ENCODE measurements around the gene MPST. TPM values are rescaled to one million over a fixed set of nuclear protein-coding genes. Genes with fewer than 3 reads are reported as not detected.

Gene MPST
- total RNA-seq, 2 donors from 2014 or later: 102 to 116 TPM

DNA sequence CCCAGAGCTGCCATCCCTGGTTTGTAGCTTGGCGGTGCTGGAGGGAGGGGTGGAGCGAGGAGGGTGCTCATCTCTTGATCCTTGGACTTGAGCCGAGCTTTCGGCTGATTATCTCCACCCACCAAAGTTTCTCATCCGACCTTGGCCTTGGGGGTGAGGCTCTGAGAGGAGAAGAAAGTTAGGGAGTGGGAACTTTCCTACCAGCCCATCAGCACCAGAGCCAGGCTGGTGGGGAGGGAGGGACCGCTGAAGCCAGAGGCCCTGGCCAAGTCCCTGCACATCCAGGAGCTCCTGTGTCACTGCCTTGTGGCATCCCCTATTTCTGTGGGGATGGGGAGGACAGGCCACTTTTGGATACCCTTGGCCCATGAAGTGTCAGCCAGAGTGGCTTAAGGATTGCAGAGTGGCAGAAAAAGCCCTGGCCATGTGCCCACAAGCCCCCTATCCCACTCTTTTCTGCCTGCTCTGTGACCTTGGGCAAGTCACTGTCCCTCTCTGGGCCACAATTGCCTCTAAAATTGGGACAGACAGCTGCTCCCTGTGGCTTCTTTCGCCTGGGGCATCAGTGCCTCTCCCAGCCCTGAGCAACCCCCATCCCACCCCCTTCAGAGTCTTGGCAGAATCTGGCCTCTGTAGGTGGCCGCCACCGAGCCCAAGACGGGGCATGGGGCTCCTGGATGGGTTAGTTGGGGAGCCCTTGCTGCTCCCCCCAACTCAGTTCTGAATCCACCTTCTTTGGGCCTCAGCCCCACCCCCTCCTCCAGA, 42.3 kb downstream of the MPST start:
- DNase-seq (ENCODE audit: low spot score): no peak
- H3K27ac ChIP-seq: no peak overlapping the region
- H3K4me1 ChIP-seq: no peaks in the 10 kb centered on the region
- TF ChIP-seq, protein P1, sequence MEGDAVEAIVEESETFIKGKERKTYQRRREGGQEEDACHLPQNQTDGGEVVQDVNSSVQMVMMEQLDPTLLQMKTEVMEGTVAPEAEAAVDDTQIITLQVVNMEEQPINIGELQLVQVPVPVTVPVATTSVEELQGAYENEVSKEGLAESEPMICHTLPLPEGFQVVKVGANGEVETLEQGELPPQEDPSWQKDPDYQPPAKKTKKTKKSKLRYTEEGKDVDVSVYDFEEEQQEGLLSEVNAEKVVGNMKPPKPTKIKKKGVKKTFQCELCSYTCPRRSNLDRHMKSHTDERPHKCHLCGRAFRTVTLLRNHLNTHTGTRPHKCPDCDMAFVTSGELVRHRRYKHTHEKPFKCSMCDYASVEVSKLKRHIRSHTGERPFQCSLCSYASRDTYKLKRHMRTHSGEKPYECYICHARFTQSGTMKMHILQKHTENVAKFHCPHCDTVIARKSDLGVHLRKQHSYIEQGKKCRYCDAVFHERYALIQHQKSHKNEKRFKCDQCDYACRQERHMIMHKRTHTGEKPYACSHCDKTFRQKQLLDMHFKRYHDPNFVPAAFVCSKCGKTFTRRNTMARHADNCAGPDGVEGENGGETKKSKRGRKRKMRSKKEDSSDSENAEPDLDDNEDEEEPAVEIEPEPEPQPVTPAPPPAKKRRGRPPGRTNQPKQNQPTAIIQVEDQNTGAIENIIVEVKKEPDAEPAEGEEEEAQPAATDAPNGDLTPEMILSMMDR (IDR thresholded peaks at IDR 0.05): no peak
- H3K27me3 ChIP-seq: no peaks in the 10 kb centered on the region
- H3K9me3 ChIP-seq: no peaks in the 10 kb centered on the region
- no peak overlapping the region for H3K4me3 ChIP-seq
- H3K36me3 ChIP-seq: peaks cover 37% of the 10 kb centered on the region

DNA sequence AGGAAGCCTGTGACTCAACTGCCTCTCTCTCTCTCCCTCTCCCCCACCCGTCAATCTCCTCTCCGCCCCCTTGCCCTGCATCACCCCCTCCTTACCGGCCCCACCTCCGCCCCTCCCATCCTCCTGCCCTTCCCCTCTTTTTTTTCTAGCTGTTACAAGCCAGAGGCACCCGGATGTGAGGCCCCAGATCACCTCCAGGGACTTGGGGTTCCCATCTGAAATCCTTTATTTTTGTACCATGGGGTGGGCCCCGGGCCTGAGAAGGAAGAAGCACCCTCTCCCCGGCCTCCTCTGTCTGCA, 42.8 kb downstream of the MPST start:
- Histone ChIP-seq H3K27me3 (no peaks in the 10 kb centered on the region), H3K27ac (no peak overlapping the region), H3K4me3 (no peak overlapping the region), H3K36me3 (peaks cover 32% of the 10 kb centered on the region), H3K9me3 (no peaks in the 10 kb centered on the region), H3K4me1 (no peaks in the 10 kb centered on the region)
- no peak for DNase-seq (ENCODE audit: low spot score)
- TF ChIP-seq, protein P1 (IDR thresholded peaks at IDR 0.05): no peak

DNA sequence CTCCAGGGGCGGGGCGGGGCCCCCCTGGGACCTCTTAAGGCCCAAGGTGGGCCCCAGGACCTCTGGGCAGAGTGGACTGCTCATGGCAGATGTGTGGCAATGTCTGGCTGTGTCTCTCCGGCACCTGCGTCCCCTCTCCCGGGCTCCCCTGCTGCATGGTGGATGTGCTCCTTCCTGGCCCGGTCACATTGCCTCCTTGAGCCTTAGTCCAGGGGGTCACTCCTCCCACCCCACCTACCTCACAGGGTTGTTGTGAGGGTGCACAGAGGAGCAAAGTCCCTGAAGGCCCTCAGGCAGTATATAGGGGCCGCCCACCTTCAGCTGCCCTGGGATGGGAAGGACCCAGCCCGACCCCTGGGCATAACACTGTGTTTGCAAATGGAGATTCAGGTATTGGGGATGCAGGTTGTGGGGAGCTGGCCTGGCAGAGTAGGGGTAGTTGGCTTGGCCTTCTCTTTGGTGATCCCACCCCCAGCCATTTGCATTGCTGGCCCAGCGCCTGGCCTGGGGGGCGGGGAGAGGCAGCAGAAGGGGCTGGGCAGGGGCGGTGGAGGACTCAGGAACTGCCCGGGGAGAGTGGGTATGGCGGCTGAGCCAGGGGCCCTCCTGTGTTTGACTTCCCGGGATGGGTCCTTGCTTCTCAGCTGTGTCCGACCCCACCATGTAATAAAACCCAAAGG, 43.3 kb downstream of the MPST start:
- no peaks in the 10 kb centered on the region for H3K9me3 ChIP-seq
- H3K27me3 ChIP-seq: no peaks in the 10 kb centered on the region
- no peak overlapping the region for H3K4me3 ChIP-seq
- no peaks in the 10 kb centered on the region for H3K4me1 ChIP-seq
- peaks cover 27% of the 10 kb centered on the region for H3K36me3 ChIP-seq
- TF ChIP-seq, protein P1 (IDR thresholded peaks at IDR 0.05): no peak
- no peak overlapping the region for H3K27ac ChIP-seq
- no peak for DNase-seq (ENCODE audit: low spot score)

DNA sequence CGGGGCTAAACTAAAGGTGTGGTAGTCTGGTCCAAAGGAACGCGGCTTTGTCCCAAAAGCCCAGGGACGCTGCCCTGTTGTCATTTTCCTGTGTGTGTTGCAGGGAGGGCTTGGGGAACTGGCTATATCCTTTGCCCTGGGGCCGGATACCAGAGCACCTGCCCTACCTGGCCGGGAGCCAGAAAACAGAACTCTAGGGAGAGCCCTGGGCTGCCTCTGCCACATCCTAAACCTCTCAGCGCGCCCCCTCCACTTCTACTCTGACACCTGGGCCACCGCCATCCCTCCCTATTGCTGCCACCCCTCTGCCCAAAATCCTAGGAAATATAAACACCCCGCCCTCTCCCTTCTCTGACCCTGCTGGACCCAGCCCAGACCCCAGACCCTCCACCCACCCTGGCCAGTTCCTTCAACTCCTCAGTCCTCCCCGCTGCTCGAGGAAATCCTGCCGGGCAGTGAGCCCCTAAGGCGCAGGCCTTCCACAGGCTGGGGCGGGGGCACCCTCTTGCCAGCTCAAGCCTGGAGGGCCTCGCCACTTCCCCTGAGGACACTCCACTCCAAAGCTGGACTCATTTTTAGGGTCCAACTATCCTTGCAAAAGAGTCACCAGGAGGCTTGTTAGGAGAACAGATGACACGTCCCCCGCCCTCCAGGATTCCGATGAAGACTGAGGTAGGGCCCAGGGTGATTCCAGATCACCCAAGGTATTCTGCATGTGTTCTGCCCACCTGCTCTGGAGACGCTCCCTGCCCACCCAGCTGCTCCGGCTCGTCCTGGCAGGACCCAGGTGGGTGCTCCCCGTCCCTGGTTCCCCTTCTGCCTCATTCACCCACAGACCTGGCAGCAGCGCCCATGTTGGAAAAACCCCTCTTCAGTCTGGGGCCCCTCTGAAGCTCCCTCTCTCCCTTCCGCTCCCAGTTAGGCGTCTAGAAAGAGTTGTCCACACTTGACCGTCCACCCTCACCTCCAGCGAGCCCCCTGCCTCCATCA, 44.2 kb downstream of the MPST start:
- Histone ChIP-seq H3K27me3 (peaks cover 0 to 6% of the 10 kb centered on the region in 2 donors), H3K27ac (no peak overlapping the region), H3K4me3 (no peak overlapping the region), H3K4me1 (no peaks in the 10 kb centered on the region), H3K36me3 (peaks cover 20% of the 10 kb centered on the region), H3K9me3 (no peaks in the 10 kb centered on the region)
- DNase-seq (ENCODE audit: low spot score): no peak
- TF ChIP-seq, protein P1 (IDR thresholded peaks at IDR 0.05): no peak

DNA sequence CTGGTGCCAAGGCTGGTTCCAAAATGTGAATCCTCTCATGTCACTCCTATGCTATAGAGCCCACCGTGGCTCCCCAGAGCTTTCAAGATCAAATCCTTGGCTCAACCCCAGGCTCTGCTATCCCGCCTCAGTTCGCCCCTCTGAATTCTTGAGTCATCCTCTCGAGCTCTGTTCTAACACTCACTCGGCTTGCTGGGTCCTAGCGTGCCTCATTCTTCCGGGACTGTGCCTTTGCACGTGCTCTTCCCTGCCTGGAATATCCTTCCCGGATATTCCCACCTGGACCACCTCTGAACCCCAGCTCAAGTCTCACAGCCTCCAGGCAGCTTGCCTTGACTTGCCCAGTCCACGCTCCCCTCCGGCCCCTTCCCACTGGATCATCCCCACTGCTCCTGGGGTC, 45.0 kb downstream of the MPST start:
- Histone ChIP-seq H3K4me1 (no peaks in the 10 kb centered on the region), H3K9me3 (no peaks in the 10 kb centered on the region), H3K4me3 (no peak overlapping the region), H3K27me3 (peaks cover 0 to 14% of the 10 kb centered on the region in 2 donors), H3K27ac (no peak overlapping the region), H3K36me3 (peaks cover 16% of the 10 kb centered on the region)
- TF ChIP-seq, protein P1 (IDR thresholded peaks at IDR 0.05): no peak
- no peak for DNase-seq (ENCODE audit: low spot score)
